GM12878 (cell line): ENCODE data around the gene FAM219A.

Experiments used
- CTCF ChIP-seq, 3 experiments: IDR thresholded peaks in 2 of 3; conservative IDR thresholded peaks in 1 of 3; 2 replicates each; pipeline ENCODE4 v1.5.1; 2011; ENCODE audit warnings: low read depth in 3 of 3, low read length in 3 of 3, mild to moderate bottlenecking in 3 of 3, control low read depth in 2 of 3, moderate library complexity in 2 of 3, inconsistent platforms in 1 of 3, mixed read lengths in 1 of 3; ENCODE audit not compliant: control insufficient read depth in 2 of 3, insufficient read depth in 1 of 3; ENCODE audit errors: extremely low read depth in 1 of 3
- EZH2 ChIP-seq: IDR thresholded peaks from 2 replicates; pipeline ENCODE4 v1.6.1; 2012; ENCODE audit warnings: low read depth, mild to moderate bottlenecking, control low read depth, inconsistent platforms, low read length, borderline replicate concordance; ENCODE audit not compliant: control insufficient read depth
- JUND ChIP-seq: IDR thresholded peaks from 2 replicates; pipeline ENCODE4 v1.6.1; 2012; ENCODE audit warnings: low read depth, mild to moderate bottlenecking, low read length, improper control_type of control experiment, moderate library complexity
- MXI1 ChIP-seq: fragments of 150-350 bp; IDR thresholded peaks from 2 replicates; pipeline ENCODE4 v1.6.1; 2011; ENCODE audit warnings: low read depth, mild to moderate bottlenecking, inconsistent platforms, low read length, improper control_type of control experiment
- ZSCAN29 ChIP-seq: fragments of 450-650 bp; IDR thresholded peaks from 2 replicates; pipeline ENCODE4 v1.6.1; 2017; ENCODE audit warnings: mild to moderate bottlenecking, moderate library complexity
- TF ChIP-seq, protein P1 (sequence below): IDR thresholded peaks from 2 replicates; pipeline ENCODE4 v1.6.1; 2012; ENCODE audit warnings: low read length, inconsistent platforms

GRCh38 chr9:34363619-34364351, 94.6 kb downstream of the FAM219A start:
- TF ChIP-seq ZSCAN29: no peak
- TF ChIP-seq JUND: no peak
- no peak for TF ChIP-seq EZH2
- no peak for TF ChIP-seq CTCF (IDR thresholded peaks at IDR 0.05 in 2 of 3, conservative IDR thresholded peaks at IDR 0.05 in 1 of 3; ENCODE audit: control insufficient read depth in 2 of 3, extremely low read depth in 1 of 3, insufficient read depth in 1 of 3, low read depth in 3 of 3, low read length in 3 of 3)
- TF ChIP-seq, protein P1, sequence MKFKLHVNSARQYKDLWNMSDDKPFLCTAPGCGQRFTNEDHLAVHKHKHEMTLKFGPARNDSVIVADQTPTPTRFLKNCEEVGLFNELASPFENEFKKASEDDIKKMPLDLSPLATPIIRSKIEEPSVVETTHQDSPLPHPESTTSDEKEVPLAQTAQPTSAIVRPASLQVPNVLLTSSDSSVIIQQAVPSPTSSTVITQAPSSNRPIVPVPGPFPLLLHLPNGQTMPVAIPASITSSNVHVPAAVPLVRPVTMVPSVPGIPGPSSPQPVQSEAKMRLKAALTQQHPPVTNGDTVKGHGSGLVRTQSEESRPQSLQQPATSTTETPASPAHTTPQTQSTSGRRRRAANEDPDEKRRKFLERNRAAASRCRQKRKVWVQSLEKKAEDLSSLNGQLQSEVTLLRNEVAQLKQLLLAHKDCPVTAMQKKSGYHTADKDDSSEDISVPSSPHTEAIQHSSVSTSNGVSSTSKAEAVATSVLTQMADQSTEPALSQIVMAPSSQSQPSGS: no peak
- TF ChIP-seq MXI1: no peak
